Measurements from ENCODE around the gene AFTPH.
A peak's percentile ranks its signal among the peaks of the same experiment; 100 is the strongest.

The AFTPH gene

GRCh38 chr2:64634345-64635267, 110.5 kb downstream of the AFTPH start:
- peak; percentile 68 for DNase-seq (ENCODE audit: low read depth)

GRCh38 chr2:64635976-64636911, 112.1 kb downstream of the AFTPH start:
- DNase-seq (ENCODE audit: low read depth): no peak

GRCh38 chr2:64637000-64637635, 113.0 kb downstream of the AFTPH start:
- no peak for DNase-seq (ENCODE audit: low read depth)

GRCh38 chr2:64637931-64638330, 113.8 kb downstream of the AFTPH start:
- no peak for DNase-seq (ENCODE audit: low read depth)

- no peak for DNase-seq (ENCODE audit: low read depth)
Observed at GRCh38 chr2:64638502-64639120, 114.5 kb downstream of the AFTPH start.

GRCh38 chr2:64639691-64640090, 115.6 kb downstream of the AFTPH start:
- no peak for DNase-seq (ENCODE audit: low read depth)

- DNase-seq (ENCODE audit: low read depth): no peak
Observed at GRCh38 chr2:64640153-64641044, 116.3 kb downstream of the AFTPH start.

- no peak for DNase-seq (ENCODE audit: low read depth)
Observed at GRCh38 chr2:64641599-64641998, 117.5 kb downstream of the AFTPH start.
